ENCODE results near the gene MET. TPM values are rescaled to one million over a fixed set of nuclear protein-coding genes. Genes with fewer than 3 reads are reported as not detected.

Gene MET
- total RNA-seq, 1 donor from 2014 or later, result 7.0 TPM

DNA sequence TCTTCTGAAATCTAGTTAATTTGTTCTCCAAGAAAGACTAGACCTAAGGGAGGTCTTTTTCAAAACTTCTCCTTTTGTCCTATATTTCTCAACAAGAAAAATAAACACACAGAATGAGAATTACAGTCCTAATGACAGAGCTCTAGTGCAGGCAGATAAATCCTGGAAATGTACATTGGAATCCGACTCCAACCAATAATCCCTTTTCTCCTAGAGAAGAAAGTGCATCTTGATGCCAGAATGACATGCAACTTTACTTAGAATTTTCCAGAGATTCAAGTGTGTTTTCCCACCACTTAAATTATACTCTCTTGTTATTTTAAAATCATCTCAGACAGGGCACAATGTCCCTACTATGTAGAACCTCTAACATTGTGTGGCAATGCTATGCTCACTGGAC lies 68.2 kb downstream of the MET start:
- Histone ChIP-seq H3F3A (ENCODE audit: low read depth) (no peaks in the 10 kb centered on the region), H4K20me1 (ENCODE audit: low read depth) (no peaks in the 10 kb centered on the region), H3K27me3 (no peaks in the 10 kb centered on the region), H3K9ac (no peak overlapping the region), H3K4me1 (no peaks in the 10 kb centered on the region), H3K4me3 (no peak overlapping the region), H3K36me3 (no peaks in the 10 kb centered on the region), H2AFZ (replicated peaks) (no peak overlapping the region), H3K27ac (no peak overlapping the region), H3K9me3 (ENCODE audit: low read depth) (no peaks in the 10 kb centered on the region), H3K4me2 (no peak overlapping the region), H3K79me2 (ENCODE audit: low read depth) (no peaks in the 10 kb centered on the region)
- no peaks in the 10 kb centered on the region for H3K36me3 Mint-ChIP-seq
- DNase-seq (ENCODE audit: low spot score), result no peak
- H3K9me3 Mint-ChIP-seq, result peaks cover 4% of the 10 kb centered on the region
- TF ChIP-seq EZH2 (IDR thresholded peaks at IDR 0.05), result no peak
- TF ChIP-seq, protein P1, sequence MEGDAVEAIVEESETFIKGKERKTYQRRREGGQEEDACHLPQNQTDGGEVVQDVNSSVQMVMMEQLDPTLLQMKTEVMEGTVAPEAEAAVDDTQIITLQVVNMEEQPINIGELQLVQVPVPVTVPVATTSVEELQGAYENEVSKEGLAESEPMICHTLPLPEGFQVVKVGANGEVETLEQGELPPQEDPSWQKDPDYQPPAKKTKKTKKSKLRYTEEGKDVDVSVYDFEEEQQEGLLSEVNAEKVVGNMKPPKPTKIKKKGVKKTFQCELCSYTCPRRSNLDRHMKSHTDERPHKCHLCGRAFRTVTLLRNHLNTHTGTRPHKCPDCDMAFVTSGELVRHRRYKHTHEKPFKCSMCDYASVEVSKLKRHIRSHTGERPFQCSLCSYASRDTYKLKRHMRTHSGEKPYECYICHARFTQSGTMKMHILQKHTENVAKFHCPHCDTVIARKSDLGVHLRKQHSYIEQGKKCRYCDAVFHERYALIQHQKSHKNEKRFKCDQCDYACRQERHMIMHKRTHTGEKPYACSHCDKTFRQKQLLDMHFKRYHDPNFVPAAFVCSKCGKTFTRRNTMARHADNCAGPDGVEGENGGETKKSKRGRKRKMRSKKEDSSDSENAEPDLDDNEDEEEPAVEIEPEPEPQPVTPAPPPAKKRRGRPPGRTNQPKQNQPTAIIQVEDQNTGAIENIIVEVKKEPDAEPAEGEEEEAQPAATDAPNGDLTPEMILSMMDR (IDR thresholded peaks at IDR 0.05), result no peak
- TF ChIP-seq EZH2phosphoT487 (IDR thresholded peaks at IDR 0.05), result no peak
- no peak overlapping the region for H3K4me3 Mint-ChIP-seq
- H3K27me3 Mint-ChIP-seq (ENCODE audit: insufficient read depth, low read depth), result peaks cover 4% of the 10 kb centered on the region
- no peak overlapping the region for H3K27ac Mint-ChIP-seq
- peaks cover 17% of the 10 kb centered on the region for H3K4me1 Mint-ChIP-seq

DNA sequence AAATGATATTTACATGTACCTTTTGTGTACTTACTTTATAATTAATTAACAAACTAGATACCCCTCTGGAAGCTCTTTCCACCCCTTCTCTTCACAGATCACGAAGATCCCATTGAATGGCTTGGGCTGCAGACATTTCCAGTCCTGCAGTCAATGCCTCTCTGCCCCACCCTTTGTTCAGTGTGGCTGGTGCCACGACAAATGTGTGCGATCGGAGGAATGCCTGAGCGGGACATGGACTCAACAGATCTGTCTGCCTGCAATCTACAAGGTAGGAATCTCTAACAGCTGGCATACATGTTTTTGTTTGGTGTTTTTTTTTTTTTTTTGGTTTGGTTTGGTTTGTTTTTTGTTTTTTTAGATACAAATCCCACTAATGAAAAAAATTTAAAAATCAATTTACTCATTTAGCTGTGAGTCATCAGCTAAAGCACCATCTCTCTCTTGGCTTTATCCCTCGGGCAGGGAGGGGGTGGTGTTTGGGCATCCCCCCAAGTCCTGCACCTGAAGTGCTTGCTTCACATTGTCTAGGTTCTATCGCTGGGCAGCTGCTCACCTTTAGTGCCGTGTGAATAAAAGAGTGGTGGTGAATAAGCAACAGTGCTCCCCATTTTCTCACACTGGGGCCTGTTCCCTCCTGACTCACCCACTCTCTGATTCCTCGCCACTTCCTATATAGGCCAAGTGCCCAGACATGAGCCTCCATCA lies 68.9 kb downstream of the MET start:
- Mint-ChIP-seq H3K36me3 (no peaks in the 10 kb centered on the region), H3K9me3 (peaks cover 5% of the 10 kb centered on the region), H3K4me1 (peaks cover 17% of the 10 kb centered on the region), H3K4me3 (no peak overlapping the region), H3K27me3 (ENCODE audit: insufficient read depth, low read depth) (peaks cover 4% of the 10 kb centered on the region), H3K27ac (peak overlapping the region; percentile 52)
- no peaks in the 10 kb centered on the region for H3K9me3 ChIP-seq (ENCODE audit: low read depth)
- H2AFZ ChIP-seq (replicated peaks), result no peak overlapping the region
- no peak for TF ChIP-seq EZH2phosphoT487 (IDR thresholded peaks at IDR 0.05)
- TF ChIP-seq, protein P1 (IDR thresholded peaks at IDR 0.05), result no peak
- no peak for TF ChIP-seq EZH2 (IDR thresholded peaks at IDR 0.05)
- H3F3A ChIP-seq (ENCODE audit: low read depth), result no peaks in the 10 kb centered on the region
- H3K9ac ChIP-seq, result no peak overlapping the region
- no peaks in the 10 kb centered on the region for H3K27me3 ChIP-seq
- H4K20me1 ChIP-seq (ENCODE audit: low read depth), result no peaks in the 10 kb centered on the region
- H3K79me2 ChIP-seq (ENCODE audit: low read depth), result no peaks in the 10 kb centered on the region
- no peak overlapping the region for H3K4me3 ChIP-seq
- H3K4me2 ChIP-seq, result no peak overlapping the region
- H3K27ac ChIP-seq, result no peak overlapping the region
- no peak for DNase-seq (ENCODE audit: low spot score)
- H3K4me1 ChIP-seq, result no peaks in the 10 kb centered on the region
- no peaks in the 10 kb centered on the region for H3K36me3 ChIP-seq

DNA sequence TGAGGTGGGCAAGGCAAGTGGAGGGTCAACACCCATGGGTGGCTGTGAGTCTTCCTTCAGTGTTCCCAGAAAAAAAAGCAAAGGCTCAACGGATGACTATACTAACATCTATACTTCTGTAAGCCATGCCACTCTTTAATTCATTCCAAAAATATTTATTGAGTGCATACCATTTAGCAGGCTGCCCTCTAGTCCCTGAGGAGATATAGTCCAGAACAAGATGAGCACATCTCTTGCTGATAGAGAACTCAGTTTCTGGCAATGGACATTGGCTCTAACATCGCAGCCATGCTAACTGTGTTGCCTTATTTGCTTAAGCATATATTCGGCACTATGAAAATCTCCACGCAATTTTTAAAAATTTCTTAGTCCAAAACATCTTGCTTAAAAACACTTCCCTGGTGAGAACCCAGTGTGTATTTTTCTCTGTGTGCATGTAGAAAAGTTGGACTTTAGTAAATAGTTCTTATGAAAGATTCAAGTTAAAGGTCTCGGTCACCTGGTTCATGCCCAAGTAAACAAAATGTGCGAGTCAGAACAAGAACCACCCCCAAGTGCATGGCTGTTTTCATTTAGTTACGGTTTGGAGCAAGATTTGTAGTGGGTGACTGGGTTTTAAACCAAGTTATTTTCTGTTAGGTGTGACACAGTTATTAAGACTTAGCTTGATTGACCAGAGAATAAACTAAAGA lies 69.8 kb downstream of the MET start:
- no peak for DNase-seq (ENCODE audit: low spot score)
- no peak overlapping the region for H2AFZ ChIP-seq (replicated peaks)
- H3K9me3 Mint-ChIP-seq, result peaks cover 7% of the 10 kb centered on the region
- no peak overlapping the region for H3K9ac ChIP-seq
- H3K4me1 ChIP-seq, result no peaks in the 10 kb centered on the region
- no peak overlapping the region for H3K4me2 ChIP-seq
- H3K4me1 Mint-ChIP-seq, result peaks cover 16% of the 10 kb centered on the region
- TF ChIP-seq EZH2phosphoT487 (IDR thresholded peaks at IDR 0.05) (no peak), EZH2 (IDR thresholded peaks at IDR 0.05) (no peak)
- TF ChIP-seq, protein P1 (IDR thresholded peaks at IDR 0.05), result no peak
- no peaks in the 10 kb centered on the region for H4K20me1 ChIP-seq (ENCODE audit: low read depth)
- no peaks in the 10 kb centered on the region for H3K36me3 ChIP-seq
- no peaks in the 10 kb centered on the region for H3K79me2 ChIP-seq (ENCODE audit: low read depth)
- H3K36me3 Mint-ChIP-seq, result no peaks in the 10 kb centered on the region
- no peak overlapping the region for H3K27ac Mint-ChIP-seq
- no peaks in the 10 kb centered on the region for H3K27me3 ChIP-seq
- no peaks in the 10 kb centered on the region for H3K9me3 ChIP-seq (ENCODE audit: low read depth)
- no peaks in the 10 kb centered on the region for H3F3A ChIP-seq (ENCODE audit: low read depth)
- peaks cover 4% of the 10 kb centered on the region for H3K27me3 Mint-ChIP-seq (ENCODE audit: insufficient read depth, low read depth)
- no peak overlapping the region for H3K4me3 Mint-ChIP-seq
- H3K27ac ChIP-seq, result no peak overlapping the region
- H3K4me3 ChIP-seq, result no peak overlapping the region
